ENCODE results near the gene CPD. TPM values are rescaled to one million over a fixed set of nuclear protein-coding genes. Genes with fewer than 3 reads are reported as not detected.

CPD gene
- total and polyA plus RNA-seq, 2 of the 13 experiments (the other 11 are each of a cell fraction or from before 2014, with no cell fraction given): 46.1 to 72.3 TPM

DNA sequence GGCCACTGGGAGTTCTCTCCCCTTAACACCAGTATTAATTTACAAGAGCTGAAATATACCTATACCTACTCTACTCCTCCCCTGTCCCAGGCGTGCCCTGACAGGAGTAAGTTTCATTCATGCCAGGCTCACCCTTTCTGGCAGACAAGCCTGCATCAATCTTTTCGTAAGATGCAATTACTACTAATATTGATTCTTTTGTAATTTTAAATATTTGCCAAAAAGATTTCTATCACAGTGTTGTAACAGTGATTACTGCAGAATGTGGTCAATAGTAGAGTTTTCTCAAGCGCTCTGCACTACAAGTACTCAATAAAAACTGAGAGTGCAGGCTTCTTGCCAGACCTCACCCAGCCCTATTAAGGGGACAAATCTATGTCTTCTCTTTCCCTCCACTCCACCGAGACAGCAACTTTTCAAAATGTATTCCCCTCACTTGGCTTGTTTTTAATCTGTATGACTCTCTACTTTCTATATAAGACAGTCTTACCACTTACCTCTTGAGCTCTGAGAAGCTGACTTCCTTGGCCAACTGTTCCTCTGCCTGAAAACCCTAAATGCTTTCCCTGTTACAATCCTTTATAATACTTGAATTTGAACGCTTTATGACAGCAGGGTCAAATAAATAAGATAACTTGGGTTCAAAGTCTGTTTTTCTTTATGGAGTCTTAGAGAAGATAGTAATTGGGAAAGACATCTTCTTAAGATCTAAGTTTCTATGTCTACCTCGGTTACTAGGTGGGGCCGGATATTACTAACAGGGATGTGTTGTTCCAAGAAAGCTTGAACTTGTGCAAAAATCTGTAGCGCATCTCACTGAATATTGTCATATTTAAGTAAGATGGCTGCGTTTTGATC, 45.0 kb upstream of the CPD start, which contains the start of gene TMIGD1 (continued):
- TF ChIP-seq KAT2B (IDR thresholded peaks at IDR 0.05; ENCODE audit: borderline replicate concordance, low read depth, low read length) (peak; percentile 53; the same call in 1 of the 2 replicates), FOXA3 (CRISPR knock-in tag; IDR thresholded peaks at IDR 0.05) (peak; percentile 25; the same call in 1 of the 2 replicates), ZNF790 (CRISPR knock-in tag; IDR thresholded peaks at IDR 0.05; ENCODE audit: borderline replicate concordance) (no peak), BCL6 (CRISPR knock-in tag; IDR thresholded peaks at IDR 0.05) (peak; percentile 52; the same call in 1 of the 2 replicates), HDAC1 (CRISPR knock-in tag; IDR thresholded peaks at IDR 0.05) (no peak), KAT7 (CRISPR knock-in tag; IDR thresholded peaks at IDR 0.05; ENCODE audit: borderline replicate concordance) (no peak), ZNF207 (IDR thresholded peaks at IDR 0.05; ENCODE audit: borderline replicate concordance) (no peak)
- TF ChIP-seq, protein P1, sequence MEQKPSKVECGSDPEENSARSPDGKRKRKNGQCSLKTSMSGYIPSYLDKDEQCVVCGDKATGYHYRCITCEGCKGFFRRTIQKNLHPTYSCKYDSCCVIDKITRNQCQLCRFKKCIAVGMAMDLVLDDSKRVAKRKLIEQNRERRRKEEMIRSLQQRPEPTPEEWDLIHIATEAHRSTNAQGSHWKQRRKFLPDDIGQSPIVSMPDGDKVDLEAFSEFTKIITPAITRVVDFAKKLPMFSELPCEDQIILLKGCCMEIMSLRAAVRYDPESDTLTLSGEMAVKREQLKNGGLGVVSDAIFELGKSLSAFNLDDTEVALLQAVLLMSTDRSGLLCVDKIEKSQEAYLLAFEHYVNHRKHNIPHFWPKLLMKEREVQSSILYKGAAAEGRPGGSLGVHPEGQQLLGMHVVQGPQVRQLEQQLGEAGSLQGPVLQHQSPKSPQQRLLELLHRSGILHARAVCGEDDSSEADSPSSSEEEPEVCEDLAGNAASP (CRISPR knock-in tag; IDR thresholded peaks at IDR 0.05; ENCODE audit: borderline replicate concordance): no peak

DNA sequence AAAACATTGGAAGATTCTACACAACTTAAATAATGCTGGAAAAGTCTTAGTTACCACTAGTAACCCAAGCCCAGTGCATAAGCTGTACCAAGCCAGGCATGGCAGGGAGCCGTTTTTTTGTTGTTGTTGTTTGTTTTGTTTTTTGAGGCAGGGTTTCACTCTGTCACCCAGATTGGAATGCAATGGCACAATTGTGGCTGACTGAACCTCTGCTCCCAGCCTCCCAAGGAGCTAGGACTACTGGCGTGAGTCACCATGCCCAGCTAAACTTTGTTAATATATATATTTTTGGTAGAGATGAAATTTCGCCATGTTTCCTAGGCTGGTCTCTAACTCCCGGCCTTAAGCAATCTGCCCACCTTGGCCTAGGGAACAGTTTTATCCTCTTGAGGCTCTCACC, 44.3 kb upstream of the CPD start:
- no peak for DNase-seq (ENCODE audit: low spot score)
- H3K4me3 ChIP-seq (replicated peaks in 1 of 3; ENCODE audit: insufficient read depth in 1 of 3, low read depth in 2 of 3, low read length in 3 of 3): no peak overlapping the region
- no peaks in the 10 kb centered on the region for H3K27me3 ChIP-seq (ENCODE audit: control insufficient read depth in 1 of 2, insufficient read depth in 2 of 2, low read length in 2 of 2)
- no TSS peak for BruUV-seq (replicated peaks)
- H3K79me2 ChIP-seq (ENCODE audit: insufficient read depth, low read length): no peaks in the 10 kb centered on the region
- no peak overlapping the region for H2AFZ ChIP-seq (ENCODE audit: low read length)
- H3K9ac ChIP-seq (ENCODE audit: insufficient read depth, low read depth, low read length): no peak overlapping the region
- intact Hi-C loops (cut with micrococcal nuclease; ENCODE audit: unreplicated experiment): no loop called here
- in situ Hi-C loops (cut with HindIII; ENCODE audit: extremely low pct_ligation_motif_present, low pct_unique_long_range_greater_than_20kb): loop anchor here (5.0 kb wide), 1 partner anchor 207 kb away; no protein-coding TSS in a partner anchor
- peaks cover 68% of the 10 kb centered on the region for H3K4me1 ChIP-seq (ENCODE audit: insufficient read depth, low read length)
- no peak overlapping the region for H3K27ac ChIP-seq (ENCODE audit: extremely low read length, insufficient read depth, low read length)
- no peaks in the 10 kb centered on the region for H3K36me3 ChIP-seq (replicated peaks in 1 of 2; ENCODE audit: control insufficient read depth in 1 of 2, insufficient read depth in 2 of 2, low read length in 2 of 2)
- H3K9me3 ChIP-seq (ENCODE audit: low read length): no peaks in the 10 kb centered on the region
- ChIA-PET POLR2A (interaction anchor here (1.0 to 4.3 kb wide), 4 partner anchors 11 to 43 kb away, joined by 3 to 22 read pairs (median 4); partner anchors contain the start of gene BLMH), CTCF (ENCODE audit: low intra/inter-chr PET ratio, low total read pairs) (no interaction called here)
- FAIRE-seq: no peak
- TF ChIP-seq, protein P2, sequence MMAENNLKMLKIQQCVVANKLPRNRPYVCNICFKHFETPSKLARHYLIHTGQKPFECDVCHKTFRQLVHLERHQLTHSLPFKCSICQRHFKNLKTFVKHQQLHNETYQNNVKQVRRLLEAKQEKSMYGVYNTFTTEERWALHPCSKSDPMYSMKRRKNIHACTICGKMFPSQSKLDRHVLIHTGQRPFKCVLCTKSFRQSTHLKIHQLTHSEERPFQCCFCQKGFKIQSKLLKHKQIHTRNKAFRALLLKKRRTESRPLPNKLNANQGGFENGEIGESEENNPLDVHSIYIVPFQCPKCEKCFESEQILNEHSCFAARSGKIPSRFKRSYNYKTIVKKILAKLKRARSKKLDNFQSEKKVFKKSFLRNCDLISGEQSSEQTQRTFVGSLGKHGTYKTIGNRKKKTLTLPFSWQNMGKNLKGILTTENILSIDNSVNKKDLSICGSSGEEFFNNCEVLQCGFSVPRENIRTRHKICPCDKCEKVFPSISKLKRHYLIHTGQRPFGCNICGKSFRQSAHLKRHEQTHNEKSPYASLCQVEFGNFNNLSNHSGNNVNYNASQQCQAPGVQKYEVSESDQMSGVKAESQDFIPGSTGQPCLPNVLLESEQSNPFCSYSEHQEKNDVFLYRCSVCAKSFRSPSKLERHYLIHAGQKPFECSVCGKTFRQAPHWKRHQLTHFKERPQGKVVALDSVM (CRISPR knock-in tag; IDR thresholded peaks at IDR 0.05): 0 out of 2 replicates have a peak, but pooled peaks have one; percentile 10
- TF ChIP-seq ZNF670 (CRISPR knock-in tag; IDR thresholded peaks at IDR 0.05; ENCODE audit: borderline replicate concordance): no peak
- TF ChIP-seq MAFF (IDR thresholded peaks at IDR 0.05; ENCODE audit: low read depth, low read length): no peak
- 83% methylated on average over 4 of the region's 4 CpGs for WGBS (ENCODE audit: low lambda C conversion rate)
- no peak overlapping the region for H3K4me2 ChIP-seq (ENCODE audit: low read depth, low read length)
- H4K20me1 ChIP-seq (ENCODE audit: insufficient read depth, low read length): no peaks in the 10 kb centered on the region
- ATAC-seq: no peak
